IMR-90 (cell line): ENCODE results near the gene COL5A1. TPM values are rescaled to one million over a fixed set of nuclear protein-coding genes. Genes with fewer than 3 reads are reported as not detected.

Experiments used
- ATAC-seq: fragments of 200-7000 bp; cut with Tn5 transposase; 2 replicates; pipeline ENCODE4 v1.9.1; 2020; ENCODE audit warnings: low read depth, mild to moderate bottlenecking, moderate library complexity
- BruUV-seq: library from RNA; stranded (reverse); fragments of 400-500 nt; replicated peaks from 2 replicates; lab custom pipeline; 2021; lab: Mats Ljungman, UMichigan
- CTCF ChIA-PET: fragments of 300-600 bp; formaldehyde crosslinking; extraction: SDS; loops from one replicate; lab custom pipeline; 2021; ENCODE audit warnings: antibody characterized with exemption; lab: Yijun Ruan, JAX
- POLR2A ChIA-PET: fragments of 300-600 bp; sonication (Branson Sonifier 250); formaldehyde crosslinking; loops from one replicate; lab custom pipeline; 2022; ENCODE audit warnings: antibody characterized with exemption; ENCODE audit not compliant: unreplicated experiment; lab: Charles Lee
- DNase-seq: peaks from one replicate; pipeline ENCODE4 v3.0.0; 2013
- H2AFZ ChIP-seq: replicated peaks from 2 replicates; pipeline ENCODE3; 2013; ENCODE audit warnings: low read length, mild to moderate bottlenecking; ENCODE audit not compliant: poor library complexity
- H2AK5ac ChIP-seq: 2 replicates; pipeline ENCODE4 v1.6.1; 2013; ENCODE audit warnings: low read depth, low read length, inconsistent platforms
- H2AK9ac ChIP-seq: replicated peaks from 2 replicates; pipeline ENCODE3; 2013; ENCODE audit warnings: mild to moderate bottlenecking, low read depth, low read length, moderate library complexity; ENCODE audit not compliant: poor library complexity
- H2BK120ac ChIP-seq: 2 replicates; pipeline ENCODE4 v1.6.1; 2013; ENCODE audit warnings: low read depth, low read length, inconsistent platforms
- H2BK15ac ChIP-seq: 3 replicates; pipeline ENCODE4 v1.6.1; 2013; ENCODE audit warnings: low read depth, low read length, inconsistent platforms
- H2BK20ac ChIP-seq: 2 replicates; pipeline ENCODE4 v1.6.1; 2013; ENCODE audit warnings: low read depth, mild to moderate bottlenecking, inconsistent platforms, low read length, moderate library complexity
- H2BK5ac ChIP-seq: 2 replicates; pipeline ENCODE4 v1.6.1; 2013; ENCODE audit warnings: mild to moderate bottlenecking, low read depth, low read length, inconsistent platforms; ENCODE audit not compliant: poor library complexity, severe bottlenecking
- H3K14ac ChIP-seq: replicated peaks from 2 replicates; pipeline ENCODE4 v1.6.1; 2013; ENCODE audit warnings: low read depth, low read length, inconsistent platforms
- H3K18ac ChIP-seq: 2 replicates; pipeline ENCODE4 v1.6.1; 2013; ENCODE audit warnings: low read depth, low read length, control low read depth
- H3K23ac ChIP-seq: 2 replicates; pipeline ENCODE4 v1.6.1; 2013; ENCODE audit warnings: low read depth, low read length, inconsistent platforms
- H3K27ac ChIP-seq: 2 replicates; pipeline ENCODE4 v1.5.1; 2013; ENCODE audit warnings: mild to moderate bottlenecking, control low read depth, low read length; ENCODE audit not compliant: insufficient read depth
- H3K27me3 ChIP-seq: 2 replicates; pipeline ENCODE4 v1.6.1; 2013; ENCODE audit warnings: low read length; ENCODE audit not compliant: control insufficient read depth, insufficient read depth
- H3K36me3 ChIP-seq: 2 replicates; pipeline ENCODE4 v1.6.1; 2013; ENCODE audit warnings: low read length, mixed read lengths; ENCODE audit not compliant: control insufficient read depth, insufficient read depth
- H3K4ac ChIP-seq: 2 replicates; pipeline ENCODE4 v1.6.1; 2013; ENCODE audit warnings: low read depth, low read length, inconsistent platforms
- H3K4me1 ChIP-seq: 2 replicates; pipeline ENCODE4 v1.6.1; 2013; ENCODE audit warnings: low read length, mixed read lengths; ENCODE audit not compliant: control insufficient read depth, insufficient read depth
- H3K4me2 ChIP-seq: 2 replicates; pipeline ENCODE4 v1.6.1; 2013; ENCODE audit warnings: low read depth, mild to moderate bottlenecking, control low read depth, low read length, moderate library complexity
- H3K4me3 ChIP-seq: 2 replicates; pipeline ENCODE4 v1.5.1; 2013; ENCODE audit warnings: low read depth, mild to moderate bottlenecking, control low read depth, low read length, moderate library complexity; ENCODE audit not compliant: insufficient read depth
- H3K56ac ChIP-seq: 2 replicates; pipeline ENCODE4 v1.6.1; 2013; ENCODE audit warnings: low read length, inconsistent platforms; ENCODE audit not compliant: insufficient read depth; ENCODE audit errors: extremely low read depth
- H3K79me1 ChIP-seq, 2 experiments: 2 replicates each; pipeline ENCODE4 v1.6.1; 2013; ENCODE audit warnings: low read length in 2 of 2, inconsistent platforms in 1 of 2, low read depth in 1 of 2
- H3K9ac ChIP-seq: 2 replicates; pipeline ENCODE4 v1.6.1; 2013; ENCODE audit warnings: low read depth, low read length, control low read depth
- H3K9me1 ChIP-seq: 2 replicates; pipeline ENCODE4 v1.6.1; 2013; ENCODE audit warnings: low read length, inconsistent platforms; ENCODE audit not compliant: insufficient read depth
- H3K9me3 ChIP-seq: 2 replicates; pipeline ENCODE4 v1.6.1; 2013; ENCODE audit warnings: low read length; ENCODE audit not compliant: control insufficient read depth, insufficient read depth
- H4K20me1 ChIP-seq: 2 replicates; pipeline ENCODE4 v1.6.1; 2013; ENCODE audit warnings: low read length, inconsistent platforms; ENCODE audit not compliant: insufficient read depth
- H4K5ac ChIP-seq: 2 replicates; pipeline ENCODE4 v1.6.1; 2013; ENCODE audit warnings: mild to moderate bottlenecking, low read depth, low read length, control low read depth
- H4K8ac ChIP-seq, 2 experiments: 2 replicates each; pipeline ENCODE4 v1.6.1; 2013; ENCODE audit warnings: low read depth in 2 of 2, low read length in 2 of 2, control low read depth in 1 of 2, inconsistent platforms in 1 of 2
- H4K91ac ChIP-seq: 2 replicates; pipeline ENCODE4 v1.6.1; 2013; ENCODE audit warnings: low read depth, low read length, inconsistent platforms; ENCODE audit not compliant: insufficient read depth
- CHD1 ChIP-seq: IDR thresholded peaks from 2 replicates; pipeline ENCODE4 v1.6.1; 2012; ENCODE audit warnings: low read depth, low read length, improper control_type of control experiment
- MAFK ChIP-seq: IDR thresholded peaks from 2 replicates; pipeline ENCODE4 v1.6.1; 2012; ENCODE audit warnings: low read depth, low read length, improper control_type of control experiment
- NFE2L2 ChIP-seq: fragments of 150-350 bp; IDR thresholded peaks from 2 replicates; pipeline ENCODE4 v1.6.1; 2016; ENCODE audit warnings: low read depth, mild to moderate bottlenecking, low read length
- POLR2A ChIP-seq: IDR thresholded peaks from 2 replicates; pipeline ENCODE4 v1.6.1; 2012; ENCODE audit warnings: mild to moderate bottlenecking, low read depth, low read length
- RAD21 ChIP-seq: IDR thresholded peaks from 2 replicates; pipeline ENCODE4 v1.6.1; 2012; ENCODE audit warnings: low read length, improper control_type of control experiment
- RCOR1 ChIP-seq: IDR thresholded peaks from 2 replicates; pipeline ENCODE4 v1.6.1; 2012; ENCODE audit warnings: mild to moderate bottlenecking, low read length, improper control_type of control experiment; ENCODE audit not compliant: insufficient replicate concordance
- SMC3 ChIP-seq: fragments of 150-350 bp; IDR thresholded peaks from 2 replicates; pipeline ENCODE4 v1.6.1; 2016; ENCODE audit warnings: low read depth, mild to moderate bottlenecking, antibody characterized with exemption, low read length, moderate library complexity
- WGBS, 2 experiments: methylation state at CpG; one replicate each; pipeline versions ENCODE4 v1.1.5 to v1.1.7; 2013; ENCODE audit warnings: missing lambda C conversion rate in 2 of 2; ENCODE audit not compliant: insufficient read length in 1 of 2; ENCODE audit errors: extremely low coverage in 2 of 2; 5-methylcytosine and 5-hydroxymethylcytosine counted together
- dilution Hi-C: fragments of 300-500 bp; cut with HindIII; formaldehyde crosslinking; loops from one replicate; pipeline ENCODE4 v1.14.3; 2018; ENCODE audit warnings: low sequenced_read_pairs; ENCODE audit not compliant: unreplicated experiment
- in situ Hi-C: fragments of 300-500 bp; cut with MboI; formaldehyde crosslinking; loops from 3 replicates; pipeline ENCODE4 v1.14.3; 2019; ENCODE audit warnings: low sequenced_read_pairs, inconsistent platforms, mixed read lengths
- intact Hi-C: fragments of 100-400 bp; cut with micrococcal nuclease; formaldehyde crosslinking; loops from 2 replicates; pipeline ENCODE4 v1.10.0; 2022
- polyA plus RNA-seq, 3 experiments: library from polyadenylated mRNA; depleted of rRNA; stranded (reverse); fragments of >200 nt; gene quantifications; 2 replicates each; pipeline ENCODE4 v1.2.3, GENCODE V29; 2012; ENCODE audit warnings: low replicate concordance in 1 of 3
- total RNA-seq: library from RNA; depleted of rRNA; stranded (reverse); fragments of >200 nt; gene quantifications from 2 replicates; pipeline ENCODE4 v1.2.3, GENCODE V29; 2012
- TF ChIP-seq, protein P1 (sequence below): conservative IDR thresholded peaks from 2 replicates; pipeline ENCODE4 v1.5.1; 2012; ENCODE audit warnings: mild to moderate bottlenecking, low read depth, low read length, improper control_type of control experiment
- TF ChIP-seq, protein P2 (sequence below): fragments of 150-350 bp; IDR thresholded peaks from 2 replicates; pipeline ENCODE4 v1.6.1; 2017; ENCODE audit warnings: mild to moderate bottlenecking, antibody characterized with exemption, low read length, low read depth
- TF ChIP-seq, protein P3 (sequence below): fragments of 150-350 bp; IDR thresholded peaks from 2 replicates; pipeline ENCODE4 v1.6.1; 2016; ENCODE audit warnings: low read depth, mild to moderate bottlenecking, low read length, moderate library complexity, borderline replicate concordance

The COL5A1 gene
- total and polyA plus RNA-seq, 2 of the 4 experiments (the other 2 are of a cell fraction): 19.2 to 173 TPM

DNA sequence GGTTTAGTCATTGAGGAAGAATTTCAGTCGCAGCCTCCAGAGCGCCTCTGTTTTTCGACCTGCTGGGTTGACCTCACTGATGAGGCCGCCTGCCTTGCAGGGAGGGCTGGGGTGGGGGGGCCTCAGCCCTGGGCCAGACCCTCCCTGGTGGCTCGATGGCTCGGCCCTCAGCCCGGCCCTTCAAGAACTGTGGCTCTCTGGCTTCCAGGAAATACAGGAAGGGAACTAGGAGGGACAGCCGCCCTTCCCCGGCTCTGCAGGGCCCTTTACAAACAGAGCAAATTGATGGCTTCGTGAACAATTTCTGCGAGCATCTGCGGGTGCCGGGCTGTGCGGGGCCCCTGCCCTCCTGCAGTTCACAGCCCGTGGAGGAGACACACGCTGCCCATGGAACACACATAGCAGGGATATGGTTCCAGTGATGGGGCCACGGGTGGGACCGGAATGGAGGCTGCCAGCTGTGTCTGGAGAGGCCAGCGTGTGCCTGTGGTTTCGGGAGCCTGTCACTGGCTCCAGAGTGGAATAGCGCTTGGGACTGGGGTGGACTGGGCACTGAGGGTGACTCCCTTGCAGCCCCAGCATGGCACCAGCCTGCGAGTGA, 39.6 kb downstream of the COL5A1 start:
- 58% methylated on average over 11 of the region's 22 CpGs; no CpG with 5 or more reads in 1 of the 2 experiments for WGBS, 2 experiments
- peaks cover 48% of the 10 kb centered on the region for H3K9me1 ChIP-seq
- no peak overlapping the region for H2BK15ac ChIP-seq
- in situ Hi-C loops: no loop called here
- H3K27me3 ChIP-seq: no peaks in the 10 kb centered on the region
- H3K36me3 ChIP-seq: peaks cover 21% of the 10 kb centered on the region
- H3K18ac ChIP-seq: peak overlapping the region; percentile 16; the same call in 1 of the 2 replicates
- H3K27ac ChIP-seq: peak overlapping the region; percentile 24; the same call in 1 of the 2 replicates
- no peak overlapping the region for H3K9ac ChIP-seq
- peak overlapping the region; percentile 52; the same call in 1 of the 2 replicates for H2AK5ac ChIP-seq
- ChIA-PET POLR2A (no interaction called here), CTCF (no interaction called here)
- no TSS peak for BruUV-seq
- H3K79me1 ChIP-seq: peaks cover 26 to 94% of the 10 kb centered on the region in 2 experiments
- H2AFZ ChIP-seq: peak overlapping the region; percentile 58
- dilution Hi-C loops: no loop called here
- peak overlapping the region; percentile 28 for H2AK9ac ChIP-seq
- ATAC-seq (peak; percentile 50), DNase-seq (peak; percentile 44)
- intact Hi-C loops: no loop called here
- H3K56ac ChIP-seq: no peak overlapping the region
- H3K4me3 ChIP-seq: no peak overlapping the region
- H3K23ac ChIP-seq: 0 out of 2 replicates have a peak overlapping the region, but pooled peaks have one; percentile 44
- H4K91ac ChIP-seq: no peak overlapping the region; the same call in 1 of the 2 replicates
- H3K4me2 ChIP-seq: peak overlapping the region; percentile 26
- H4K8ac ChIP-seq: peak overlapping the region in 1 of 2 experiments; percentile 22; a peak in 1 of 4 replicates
- no peak overlapping the region for H4K5ac ChIP-seq
- 0 out of 2 replicates have a peak overlapping the region, but pooled peaks have one; percentile 21 for H3K14ac ChIP-seq
- H4K20me1 ChIP-seq: peaks cover 97% of the 10 kb centered on the region
- no peak overlapping the region for H2BK20ac ChIP-seq
- no peak overlapping the region; the same call in 1 of the 2 replicates for H3K4ac ChIP-seq
- H2BK5ac ChIP-seq: peak overlapping the region; percentile 34
- peaks cover 36% of the 10 kb centered on the region for H3K4me1 ChIP-seq
- H3K9me3 ChIP-seq: no peaks in the 10 kb centered on the region
- H2BK120ac ChIP-seq: no peak overlapping the region
- TF ChIP-seq NFE2L2 (no peak), RCOR1 (no peak), POLR2A (no peak), CHD1 (no peak), RAD21 (no peak), SMC3 (no peak), MAFK (no peak)
- TF ChIP-seq, protein P1, sequence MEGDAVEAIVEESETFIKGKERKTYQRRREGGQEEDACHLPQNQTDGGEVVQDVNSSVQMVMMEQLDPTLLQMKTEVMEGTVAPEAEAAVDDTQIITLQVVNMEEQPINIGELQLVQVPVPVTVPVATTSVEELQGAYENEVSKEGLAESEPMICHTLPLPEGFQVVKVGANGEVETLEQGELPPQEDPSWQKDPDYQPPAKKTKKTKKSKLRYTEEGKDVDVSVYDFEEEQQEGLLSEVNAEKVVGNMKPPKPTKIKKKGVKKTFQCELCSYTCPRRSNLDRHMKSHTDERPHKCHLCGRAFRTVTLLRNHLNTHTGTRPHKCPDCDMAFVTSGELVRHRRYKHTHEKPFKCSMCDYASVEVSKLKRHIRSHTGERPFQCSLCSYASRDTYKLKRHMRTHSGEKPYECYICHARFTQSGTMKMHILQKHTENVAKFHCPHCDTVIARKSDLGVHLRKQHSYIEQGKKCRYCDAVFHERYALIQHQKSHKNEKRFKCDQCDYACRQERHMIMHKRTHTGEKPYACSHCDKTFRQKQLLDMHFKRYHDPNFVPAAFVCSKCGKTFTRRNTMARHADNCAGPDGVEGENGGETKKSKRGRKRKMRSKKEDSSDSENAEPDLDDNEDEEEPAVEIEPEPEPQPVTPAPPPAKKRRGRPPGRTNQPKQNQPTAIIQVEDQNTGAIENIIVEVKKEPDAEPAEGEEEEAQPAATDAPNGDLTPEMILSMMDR: no peak
- TF ChIP-seq, protein P2, sequence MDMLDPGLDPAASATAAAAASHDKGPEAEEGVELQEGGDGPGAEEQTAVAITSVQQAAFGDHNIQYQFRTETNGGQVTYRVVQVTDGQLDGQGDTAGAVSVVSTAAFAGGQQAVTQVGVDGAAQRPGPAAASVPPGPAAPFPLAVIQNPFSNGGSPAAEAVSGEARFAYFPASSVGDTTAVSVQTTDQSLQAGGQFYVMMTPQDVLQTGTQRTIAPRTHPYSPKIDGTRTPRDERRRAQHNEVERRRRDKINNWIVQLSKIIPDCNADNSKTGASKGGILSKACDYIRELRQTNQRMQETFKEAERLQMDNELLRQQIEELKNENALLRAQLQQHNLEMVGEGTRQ: no peak
- TF ChIP-seq, protein P3, sequence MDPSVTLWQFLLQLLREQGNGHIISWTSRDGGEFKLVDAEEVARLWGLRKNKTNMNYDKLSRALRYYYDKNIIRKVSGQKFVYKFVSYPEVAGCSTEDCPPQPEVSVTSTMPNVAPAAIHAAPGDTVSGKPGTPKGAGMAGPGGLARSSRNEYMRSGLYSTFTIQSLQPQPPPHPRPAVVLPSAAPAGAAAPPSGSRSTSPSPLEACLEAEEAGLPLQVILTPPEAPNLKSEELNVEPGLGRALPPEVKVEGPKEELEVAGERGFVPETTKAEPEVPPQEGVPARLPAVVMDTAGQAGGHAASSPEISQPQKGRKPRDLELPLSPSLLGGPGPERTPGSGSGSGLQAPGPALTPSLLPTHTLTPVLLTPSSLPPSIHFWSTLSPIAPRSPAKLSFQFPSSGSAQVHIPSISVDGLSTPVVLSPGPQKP: no peak
